Measurements from ENCODE around the gene MAP2K5.

- TF ChIP-seq GATA2 (IDR thresholded peaks at IDR 0.05; ENCODE audit: low read depth, low read length) (no peak), GATA3 (IDR thresholded peaks at IDR 0.05; ENCODE audit: low read depth, low read length) (no peak)
Observed at GRCh38 chr15:67512933-67513714, 29.4 kb upstream of the MAP2K5 start.

Measured in SH-SY5Y (cell line).